ENCODE data around the gene ALG3.

- no peak for TF ChIP-seq CTCF (conservative IDR thresholded peaks at IDR 0.05; ENCODE audit: low read depth in 2 of 2)
- no peak for TF ChIP-seq POLR2AphosphoS5 (IDR thresholded peaks at IDR 0.05; ENCODE audit: low read depth)
These were observed 12.0 kb upstream of the ALG3 start for GRCh38 chr3:184260724-184261269.

Data from GM23338 (cell line).